HG02884 (cell line): Measurements from ENCODE around the gene CARMIL1.

Experiments used
- ATAC-seq: cut with Tn5 transposase; IDR thresholded peaks from one replicate; pipeline ENCODE4 v1.9.1; 2021; ENCODE audit warnings: mild to moderate bottlenecking, moderate library complexity; ENCODE audit not compliant: unreplicated experiment

Gene CARMIL1

GRCh38 chr6:25599516-25600085 lies 320.4 kb downstream of the CARMIL1 start:
- no peak for ATAC-seq

DNA sequence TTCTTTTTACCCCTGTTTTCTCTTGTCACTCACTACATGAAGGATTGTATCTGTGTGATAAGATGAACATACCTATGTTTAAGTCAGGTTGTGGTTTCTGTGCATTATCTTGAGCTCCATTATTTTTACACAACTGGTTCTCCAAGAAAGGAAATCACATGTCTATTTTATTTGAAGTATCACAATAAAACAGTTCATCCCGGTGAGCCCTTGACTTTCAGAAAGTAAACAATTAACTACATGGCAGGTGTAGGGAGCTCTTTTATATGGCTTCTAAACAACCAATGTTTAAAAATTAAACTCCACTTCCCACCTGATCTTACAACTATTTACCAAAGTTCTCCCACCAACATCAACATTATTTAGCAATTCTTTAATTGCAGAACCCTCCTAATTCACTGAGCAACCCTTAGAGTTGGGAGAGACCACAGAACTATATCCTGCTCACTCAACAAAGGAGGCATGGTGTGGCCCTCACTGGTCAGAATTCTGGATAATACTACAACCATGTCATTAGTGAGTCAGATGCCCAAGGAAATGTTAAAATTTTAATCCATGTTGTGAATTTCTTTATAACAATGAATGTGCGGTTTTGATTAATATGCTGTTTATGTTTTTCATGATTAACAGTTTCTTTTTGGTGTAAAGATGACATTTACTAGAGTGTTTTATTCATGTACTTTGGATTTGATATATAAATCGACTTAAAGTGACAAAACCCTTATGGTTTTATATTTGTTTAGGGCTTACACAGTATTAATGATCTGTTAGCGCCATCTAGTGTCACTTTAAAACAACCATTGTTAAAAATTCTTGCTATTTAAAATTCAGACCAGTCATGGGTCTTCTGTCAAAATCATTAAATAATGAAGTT lies 322.9 kb downstream of the CARMIL1 start:
- no peak for ATAC-seq

- no peak for ATAC-seq
Measured at GRCh38 chr6:25602674-25602982, 323.5 kb downstream of the CARMIL1 start.

DNA sequence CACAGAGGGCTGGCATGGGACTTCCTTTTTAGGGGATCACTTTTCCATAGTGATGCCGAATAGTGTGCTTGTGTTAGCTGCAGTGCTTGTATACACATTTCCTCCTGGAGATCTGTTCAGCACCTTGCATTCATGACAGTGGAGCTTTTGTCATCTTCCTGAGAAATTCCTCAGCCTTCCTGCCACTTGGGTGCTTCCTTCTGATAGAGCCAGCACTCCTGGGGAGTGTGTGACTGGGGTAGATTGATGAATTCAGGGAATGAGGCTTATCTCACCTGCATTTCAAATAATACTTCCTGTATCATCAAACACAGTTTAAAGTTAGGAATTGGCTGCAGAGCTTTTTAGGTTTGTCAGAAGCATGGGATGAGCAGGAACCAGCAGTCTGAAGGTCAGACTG lies 324.1 kb downstream of the CARMIL1 start:
- ATAC-seq: no peak

DNA sequence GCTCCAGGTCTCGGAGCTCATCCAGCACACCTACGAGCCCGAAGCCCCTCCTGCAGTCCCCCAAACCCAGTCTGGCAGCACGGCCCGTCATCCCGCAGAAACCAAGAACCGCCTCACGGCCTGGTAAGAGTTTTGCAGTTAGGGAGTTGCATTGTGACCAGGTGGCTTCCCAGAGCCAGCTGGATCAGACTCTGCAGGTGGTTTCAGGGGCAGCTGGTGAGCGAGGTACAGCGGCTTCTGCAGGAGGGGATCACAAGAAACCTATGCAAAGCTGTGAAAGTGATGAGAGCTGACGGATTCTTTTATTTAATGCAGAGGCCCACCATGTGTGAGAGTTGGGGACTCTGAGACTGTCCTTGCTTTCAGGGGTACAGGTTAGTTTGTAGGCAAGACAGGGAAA lies 327.0 kb downstream of the CARMIL1 start:
- no peak for ATAC-seq

GRCh38 chr6:25608558-25609174 lies 329.5 kb downstream of the CARMIL1 start:
- no peak for ATAC-seq

DNA sequence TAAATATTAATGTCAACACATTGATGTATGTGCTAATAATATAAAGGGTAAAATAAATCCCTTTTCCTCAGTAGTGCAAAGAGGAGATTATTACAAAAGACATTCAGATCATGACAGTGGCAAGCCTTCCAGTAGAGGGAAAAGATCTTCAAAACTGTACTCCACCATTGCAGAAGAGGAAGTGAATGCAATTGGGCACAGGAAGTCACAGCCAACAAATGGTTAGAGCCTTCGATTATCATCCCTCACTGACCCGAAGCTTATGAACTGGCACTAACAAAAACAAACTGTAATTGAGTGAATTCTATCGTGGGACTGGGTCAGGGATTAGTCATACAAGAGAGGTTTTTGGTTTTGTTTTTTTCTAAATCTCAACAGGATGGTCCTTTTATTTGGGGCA lies 333.5 kb downstream of the CARMIL1 start:
- no peak for ATAC-seq

DNA sequence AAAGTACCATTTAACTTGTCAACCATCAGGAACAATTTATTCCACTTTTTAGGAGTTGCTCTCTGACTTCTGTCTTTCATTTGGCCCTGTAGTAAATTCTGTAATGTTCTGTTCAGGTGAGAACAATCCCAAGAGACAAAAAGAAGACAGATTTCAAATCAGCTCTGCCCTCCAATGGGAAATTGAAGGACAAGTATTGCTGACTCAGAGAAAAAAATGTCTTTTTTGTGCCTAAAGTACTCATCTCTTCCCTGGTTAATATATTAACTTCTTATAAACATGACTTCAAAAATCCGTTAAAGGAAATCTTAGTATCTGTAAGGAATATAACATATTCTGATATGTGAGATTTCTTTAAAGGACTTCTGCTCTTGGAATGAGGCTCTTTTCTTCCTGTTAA lies 334.2 kb downstream of the CARMIL1 start:
- ATAC-seq: no peak

DNA sequence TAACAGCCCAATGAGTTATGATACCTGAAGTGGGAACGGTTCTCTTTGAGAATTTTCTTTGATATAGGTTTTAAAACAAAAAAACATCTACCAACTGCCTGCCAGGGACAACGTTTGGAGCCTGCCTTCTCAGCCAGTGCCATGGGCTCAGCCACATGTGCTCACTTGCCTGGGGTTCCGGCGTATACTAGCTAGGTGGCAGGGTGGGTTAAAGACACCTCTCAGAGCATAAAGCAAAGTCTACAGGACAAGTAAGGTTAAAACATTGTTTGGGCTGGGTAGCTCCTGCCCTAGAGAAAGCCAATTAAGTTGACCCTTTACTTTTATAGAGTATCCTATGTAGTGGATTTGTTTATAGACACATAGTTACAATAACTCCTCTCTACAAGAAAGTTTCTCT lies 334.9 kb downstream of the CARMIL1 start:
- no peak for ATAC-seq

GRCh38 chr6:25615471-25615870 lies 336.3 kb downstream of the CARMIL1 start:
- ATAC-seq: no peak

DNA sequence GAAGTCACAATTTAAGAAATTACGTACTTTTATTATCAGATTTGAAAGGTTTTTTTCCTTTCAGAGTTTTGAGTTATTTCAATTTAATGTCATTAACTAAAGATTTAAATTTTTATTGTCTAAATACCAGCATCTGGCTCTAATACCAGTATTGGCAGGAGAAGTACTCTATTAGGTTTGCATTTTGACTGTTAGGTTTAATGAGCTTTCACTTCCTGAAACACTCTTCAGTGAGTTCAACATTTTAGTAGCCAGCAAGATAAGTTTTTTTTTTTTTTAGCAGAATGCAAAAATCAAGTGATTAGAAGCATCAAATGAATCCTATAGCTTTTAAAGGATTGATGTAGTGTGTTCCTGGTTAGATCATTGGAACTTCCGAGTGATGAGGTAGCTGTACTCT lies 338.8 kb downstream of the CARMIL1 start:
- ATAC-seq: no peak

- no peak for ATAC-seq
Measured at GRCh38 chr6:25619217-25619616, 340.0 kb downstream of the CARMIL1 start.

GRCh38 chr6:25620391-25620790 lies 341.2 kb downstream of the CARMIL1 start:
- no peak for ATAC-seq

- ATAC-seq: no peak
Measured at GRCh38 chr6:25623065-25623464, 343.9 kb downstream of the CARMIL1 start.

GRCh38 chr6:25623879-25624278 lies 344.7 kb downstream of the CARMIL1 start:
- ATAC-seq: no peak

DNA sequence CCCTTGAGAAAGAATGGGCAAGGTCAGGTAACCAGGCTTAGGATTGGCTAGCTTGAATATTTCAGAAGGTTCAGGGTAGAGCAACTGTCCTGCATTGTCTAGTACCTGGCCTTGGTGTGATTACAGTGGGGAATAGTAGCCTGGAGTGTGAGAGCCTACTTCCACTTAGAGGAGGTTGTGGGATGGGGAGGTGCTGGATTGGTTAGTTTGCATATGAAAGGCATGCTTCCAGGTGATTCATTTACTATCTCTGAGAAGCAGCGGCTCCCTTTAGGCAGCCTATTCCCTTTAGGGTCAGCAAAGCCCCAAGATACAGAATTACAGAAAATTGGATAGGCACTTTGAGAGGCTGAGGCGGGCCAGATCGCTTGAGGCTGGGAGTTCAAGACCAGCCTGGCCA lies 347.8 kb downstream of the CARMIL1 start:
- no peak for ATAC-seq

GRCh38 chr6:25628471-25629197 lies 349.5 kb downstream of the CARMIL1 start:
- ATAC-seq: no peak

GRCh38 chr6:25629198-25629576 lies 350.0 kb downstream of the CARMIL1 start:
- ATAC-seq: no peak

GRCh38 chr6:25630508-25631278 lies 351.5 kb downstream of the CARMIL1 start:
- no peak for ATAC-seq

DNA sequence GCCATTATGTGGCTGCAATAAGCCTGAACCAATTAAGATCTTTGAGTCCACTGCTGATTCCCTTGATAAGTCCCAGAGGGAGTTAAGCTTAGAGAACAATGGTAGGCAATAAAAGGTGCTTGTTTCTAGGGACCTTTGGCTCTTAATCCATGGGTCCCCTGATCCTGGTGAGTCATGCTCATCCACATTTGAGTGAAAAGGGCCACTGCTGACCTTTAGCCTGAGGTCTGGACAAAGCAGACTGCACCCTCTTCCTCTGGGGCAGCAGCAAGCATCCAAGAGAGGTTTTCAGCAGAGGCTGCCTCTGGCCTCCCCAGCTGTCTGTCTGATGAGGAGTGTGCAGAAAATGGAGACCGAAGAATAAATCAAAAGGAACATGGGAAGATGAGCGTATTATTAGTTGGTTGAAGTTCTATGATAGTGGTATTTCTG lies 356.7 kb downstream of the CARMIL1 start:
- ATAC-seq: no peak

GRCh38 chr6:25637211-25637610 lies 358.0 kb downstream of the CARMIL1 start:
- no peak for ATAC-seq
